H1 (cell line): Measurements from ENCODE around the gene MOGAT2. TPM values are rescaled to one million over a fixed set of nuclear protein-coding genes. Genes with fewer than 3 reads are reported as not detected.

Experiments
- CTCF ChIA-PET: fragments of 300-600 bp; sonication (Branson Sonifier 250); formaldehyde crosslinking; loops from one replicate; lab custom pipeline; 2021; ENCODE audit not compliant: partially characterized antibody; lab: Charles Lee
- POLR2A ChIA-PET: fragments of 300-600 bp; sonication (Branson Sonifier 250); formaldehyde crosslinking; loops from one replicate; lab custom pipeline; 2021; ENCODE audit warnings: inconsistent platforms; ENCODE audit not compliant: partially characterized antibody; lab: Charles Lee
- DNase-seq, 2 experiments: peaks; one replicate each; pipeline versions ENCODE4 v3.0.0 to v3.0.0-alpha.2; 2010 to 2022; ENCODE audit warnings: low spot score in 2 of 2, low read depth in 1 of 2, mixed read lengths in 1 of 2
- FAIRE-seq: peaks from 2 replicates; lab custom pipeline; 2011; peaks lifted over from hg19 to GRCh38; lab: Jason Lieb, UNC
- H2AFZ ChIP-seq: 2 replicates; pipeline ENCODE4 v1.8.1; 2012; ENCODE audit warnings: low read length, inconsistent platforms
- H2AK5ac ChIP-seq: 2 replicates; pipeline ENCODE4 v1.6.1; 2013; ENCODE audit warnings: low read depth, low read length
- H2BK120ac ChIP-seq: replicated peaks from 2 replicates; pipeline ENCODE3; 2013; ENCODE audit warnings: low read depth, low read length, inconsistent platforms
- H2BK12ac ChIP-seq: 2 replicates; pipeline ENCODE4 v1.6.1; 2013; ENCODE audit warnings: low read depth, low read length
- H2BK15ac ChIP-seq: 2 replicates; pipeline ENCODE4 v1.6.1; 2013; ENCODE audit warnings: low read length
- H2BK20ac ChIP-seq: 2 replicates; pipeline ENCODE4 v1.6.1; 2013; ENCODE audit warnings: low read length
- H2BK5ac ChIP-seq: 2 replicates; pipeline ENCODE4 v1.6.1; 2013; ENCODE audit warnings: low read depth, low read length
- H3K14ac ChIP-seq: 2 replicates; pipeline ENCODE4 v1.6.1; 2013; ENCODE audit warnings: inconsistent platforms; ENCODE audit not compliant: insufficient read length
- H3K18ac ChIP-seq: 2 replicates; pipeline ENCODE4 v1.6.1; 2013; ENCODE audit warnings: low read length; ENCODE audit errors: extremely low read depth
- H3K23ac ChIP-seq: 2 replicates; pipeline ENCODE4 v1.6.1; 2013; ENCODE audit warnings: inconsistent platforms; ENCODE audit not compliant: insufficient read length
- H3K23me2 ChIP-seq: 2 replicates; pipeline ENCODE4 v1.6.1; 2013; ENCODE audit warnings: low read depth, low read length
- H3K27ac ChIP-seq: 2 replicates; pipeline ENCODE4 v1.6.1; 2011; ENCODE audit warnings: low read depth, low read length, inconsistent platforms
- H3K27me3 ChIP-seq, 4 experiments: replicated peaks in 1 of 4; 1 replicate in 1 of 4; 2 replicates in 3 of 4; pipeline versions ENCODE4 v1.6.1 to v1.8.1; 2011 to 2013; ENCODE audit warnings: low read length in 3 of 4, mild to moderate bottlenecking in 3 of 4, inconsistent platforms in 2 of 4, mixed read lengths in 2 of 4, moderate library complexity in 1 of 4; ENCODE audit not compliant: control insufficient read depth in 3 of 4, insufficient read depth in 3 of 4; ENCODE audit errors: extremely low read depth in 1 of 4
- H3K36me3 ChIP-seq, 4 experiments: 2 replicates each; pipeline versions ENCODE4 v1.6.1 to v1.8.1; 2011 to 2013; ENCODE audit warnings: mild to moderate bottlenecking in 4 of 4, low read length in 3 of 4, moderate library complexity in 2 of 4, control low read depth in 1 of 4, inconsistent platforms in 1 of 4; ENCODE audit not compliant: insufficient read depth in 4 of 4, control insufficient read depth in 2 of 4
- H3K4ac ChIP-seq: replicated peaks from 2 replicates; pipeline ENCODE3; 2013; ENCODE audit warnings: low read length, low read depth, mixed read lengths, inconsistent platforms; ENCODE audit not compliant: insufficient read length
- H3K4me1 ChIP-seq, 4 experiments: replicated peaks in 1 of 4; 1 replicate in 1 of 4; 2 replicates in 3 of 4; pipeline versions ENCODE4 v1.6.1 to v1.8.1; 2011 to 2013; ENCODE audit warnings: low read length in 3 of 4, inconsistent platforms in 2 of 4, mixed read lengths in 1 of 4; ENCODE audit not compliant: insufficient read depth in 4 of 4, control insufficient read depth in 3 of 4
- H3K4me2 ChIP-seq, 2 experiments: 2 replicates each; pipeline versions ENCODE4 v1.6.1 to v1.8.1; 2011 to 2013; ENCODE audit warnings: low read depth in 2 of 2, low read length in 2 of 2, control low read depth in 1 of 2, inconsistent platforms in 1 of 2, mild to moderate bottlenecking in 1 of 2; ENCODE audit not compliant: insufficient read depth in 1 of 2
- H3K4me3 ChIP-seq, 4 experiments: fragments of 200-600, 300-600 bp in 1 of 4; sonication (generic), shearing (Covaris generic), sonication (Bioruptor Twin) in 1 of 4; 2 replicates each; pipeline versions ENCODE4 v1.5.1 to v1.8.1; 2011 to 2016; ENCODE audit warnings: low read length in 4 of 4, low read depth in 3 of 4, control low read depth in 2 of 4, inconsistent platforms in 2 of 4, mild to moderate bottlenecking in 2 of 4, mixed read lengths in 1 of 4, moderate library complexity in 1 of 4; ENCODE audit not compliant: insufficient read depth in 2 of 4; ENCODE audit errors: extremely low read depth in 1 of 4
- H3K56ac ChIP-seq: replicated peaks from 2 replicates; pipeline ENCODE3; 2013; ENCODE audit warnings: low read depth, mild to moderate bottlenecking, mixed read lengths, low read length, inconsistent platforms; ENCODE audit not compliant: insufficient read length
- H3K79me1 ChIP-seq: 2 replicates; pipeline ENCODE4 v1.6.1; 2013; ENCODE audit warnings: low read depth, low read length, control low read depth
- H3K79me2 ChIP-seq, 2 experiments: 2 replicates each; pipeline versions ENCODE4 v1.6.1 to v1.8.1; 2012 to 2013; ENCODE audit warnings: low read length in 2 of 2, mild to moderate bottlenecking in 2 of 2, inconsistent platforms in 1 of 2; ENCODE audit not compliant: insufficient read depth in 2 of 2, control insufficient read depth in 1 of 2
- H3K9ac ChIP-seq, 4 experiments: replicated peaks in 1 of 4; 1 replicate in 1 of 4; 2 replicates in 3 of 4; pipeline versions ENCODE4 v1.6.1 to v1.8.1; 2011 to 2013; ENCODE audit warnings: low read depth in 3 of 4, low read length in 3 of 4, control low read depth in 2 of 4, mild to moderate bottlenecking in 2 of 4, moderate library complexity in 2 of 4, inconsistent platforms in 1 of 4; ENCODE audit errors: extremely low read depth in 1 of 4
- H3K9me3 ChIP-seq, 2 experiments: 2 replicates each; pipeline versions ENCODE4 v1.6.1 to v1.8.1; 2012 to 2013; ENCODE audit warnings: mild to moderate bottlenecking in 2 of 2, moderate library complexity in 2 of 2, control low read depth in 1 of 2, inconsistent platforms in 1 of 2, low read depth in 1 of 2, low read length in 1 of 2, mixed read lengths in 1 of 2; ENCODE audit not compliant: insufficient read depth in 2 of 2
- H4K20me1 ChIP-seq, 2 experiments: replicated peaks in 1 of 2; 2 replicates each; pipeline versions ENCODE3 to v1.8.1; 2011 to 2013; ENCODE audit warnings: inconsistent platforms in 2 of 2, low read length in 2 of 2, mild to moderate bottlenecking in 1 of 2; ENCODE audit not compliant: insufficient read depth in 2 of 2, control insufficient read depth in 1 of 2
- H4K5ac ChIP-seq: 2 replicates; pipeline ENCODE4 v1.6.1; 2013; ENCODE audit warnings: low read length, low read depth, mixed read lengths, inconsistent platforms; ENCODE audit not compliant: insufficient read length
- H4K8ac ChIP-seq: 2 replicates; pipeline ENCODE4 v1.8.0; 2013; ENCODE audit warnings: mild to moderate bottlenecking, moderate library complexity, low read length, inconsistent platforms; ENCODE audit not compliant: insufficient read depth; ENCODE audit errors: extremely low read depth
- H4K91ac ChIP-seq: replicated peaks from 2 replicates; pipeline ENCODE3; 2013; ENCODE audit warnings: low read length, mixed read lengths, inconsistent platforms; ENCODE audit not compliant: insufficient read length
- BRCA1 ChIP-seq: IDR thresholded peaks from 2 replicates; pipeline ENCODE4 v1.6.1; 2012; ENCODE audit warnings: low read depth, low read length, improper control_type of control experiment
- CBX8 ChIP-seq: fragments of 300-800, 300-1000 bp; sonication (generic); IDR thresholded peaks from 2 replicates; pipeline ENCODE4 v1.7.1; 2016; ENCODE audit warnings: low read depth, low read length, borderline replicate concordance
- CHD1 ChIP-seq: IDR thresholded peaks from 2 replicates; pipeline ENCODE4 v1.6.1; 2012; ENCODE audit warnings: low read depth, low read length, improper control_type of control experiment
- CHD2 ChIP-seq: IDR thresholded peaks from 2 replicates; pipeline ENCODE4 v1.6.1; 2012; ENCODE audit warnings: low read length, improper control_type of control experiment
- GABPA ChIP-seq: IDR thresholded peaks from 2 replicates; pipeline ENCODE4 v1.6.1; 2011; ENCODE audit warnings: mild to moderate bottlenecking, low read length, moderate library complexity, borderline replicate concordance; ENCODE audit not compliant: insufficient read depth
- JUND ChIP-seq: IDR thresholded peaks from 2 replicates; pipeline ENCODE4 v1.6.1; 2011; ENCODE audit warnings: mild to moderate bottlenecking, improper control_type of control experiment, low read length
- KDM1A ChIP-seq: fragments of 200-600, 300-600 bp; sonication (generic); IDR thresholded peaks from 2 replicates; pipeline ENCODE4 v1.7.1; 2016; ENCODE audit warnings: mild to moderate bottlenecking, low read length, borderline replicate concordance
- POU5F1 ChIP-seq: IDR thresholded peaks from 2 replicates; pipeline ENCODE4 v1.6.1; 2011; ENCODE audit warnings: low read depth, mild to moderate bottlenecking, low read length, moderate library complexity
- RNF2 ChIP-seq: fragments of 200-900, 300-1000 bp; sonication (generic); IDR thresholded peaks from 2 replicates; pipeline ENCODE4 v1.7.1; 2016; ENCODE audit warnings: borderline replicate concordance, low read depth, mild to moderate bottlenecking, antibody characterized with exemption, low read length; ENCODE audit not compliant: poor library complexity, severe bottlenecking; ENCODE audit errors: missing control alignments
- SIN3A ChIP-seq, 2 experiments: IDR thresholded peaks in 1 of 2; conservative IDR thresholded peaks in 1 of 2; 2 replicates each; pipeline ENCODE4 v1.6.1; 2011 to 2012; ENCODE audit warnings: low read length in 2 of 2, improper control_type of control experiment in 1 of 2, low read depth in 1 of 2, mild to moderate bottlenecking in 1 of 2
- SIRT6 ChIP-seq: IDR thresholded peaks from one replicate; pipeline ENCODE4 v1.7.1; 2012; ENCODE audit warnings: low read length, inconsistent platforms
- SP1 ChIP-seq: IDR thresholded peaks from 2 replicates; pipeline ENCODE4 v1.6.1; 2011; ENCODE audit warnings: low read depth, low read length
- YY1 ChIP-seq: IDR thresholded peaks from 2 replicates; pipeline ENCODE4 v1.6.1; 2011; ENCODE audit warnings: low read depth, mild to moderate bottlenecking, low read length
- WGBS, 2 experiments: shearing (Covaris generic) in 1 of 2; methylation state at CpG; one replicate each; pipeline versions ENCODE4 v1.1.6 to v1.1.7; 2013 to 2015; ENCODE audit warnings: low lambda C conversion rate in 2 of 2, mixed read lengths in 2 of 2, inconsistent platforms in 1 of 2, low coverage in 1 of 2, missing lambda C conversion rate in 1 of 2; ENCODE audit not compliant: insufficient replicate concordance in 2 of 2, insufficient coverage in 1 of 2, insufficient read length in 1 of 2; ENCODE audit errors: extremely low coverage in 1 of 2, missing lambda C conversion rate in 1 of 2; 5-methylcytosine and 5-hydroxymethylcytosine counted together
- polyA plus RNA-seq, 7 experiments: library from polyadenylated mRNA; depleted of rRNA in 3 of 7; stranded (reverse) in 5 of 7; unstranded in 2 of 7; fragments of >200 nt in 5 of 7; fragments of 200-250 nt in 2 of 7; gene quantifications; 1 replicate in 5 of 7; 2 replicates in 1 of 7; 4 replicates in 1 of 7; pipeline versions ENCODE4 v1.2.1 to v1.2.3, GENCODE V29; 2011 to 2013; ENCODE audit warnings: missing spikeins in 2 of 7, mixed read lengths in 2 of 7
- total RNA-seq: library from RNA; stranded (reverse); fragmentation: NEBNext Ultra II Directional; extraction: Animal tissue kit (Norgen Biotek cat#: 25700); gene quantifications from 2 replicates; pipeline ENCODE4 v1.2.1, GENCODE V29; 2021

Gene MOGAT2
- total and polyA plus RNA-seq, 2 of the 8 experiments (the other 6 are each of a cell fraction or from before 2014, with no cell fraction given), result not detected

DNA sequence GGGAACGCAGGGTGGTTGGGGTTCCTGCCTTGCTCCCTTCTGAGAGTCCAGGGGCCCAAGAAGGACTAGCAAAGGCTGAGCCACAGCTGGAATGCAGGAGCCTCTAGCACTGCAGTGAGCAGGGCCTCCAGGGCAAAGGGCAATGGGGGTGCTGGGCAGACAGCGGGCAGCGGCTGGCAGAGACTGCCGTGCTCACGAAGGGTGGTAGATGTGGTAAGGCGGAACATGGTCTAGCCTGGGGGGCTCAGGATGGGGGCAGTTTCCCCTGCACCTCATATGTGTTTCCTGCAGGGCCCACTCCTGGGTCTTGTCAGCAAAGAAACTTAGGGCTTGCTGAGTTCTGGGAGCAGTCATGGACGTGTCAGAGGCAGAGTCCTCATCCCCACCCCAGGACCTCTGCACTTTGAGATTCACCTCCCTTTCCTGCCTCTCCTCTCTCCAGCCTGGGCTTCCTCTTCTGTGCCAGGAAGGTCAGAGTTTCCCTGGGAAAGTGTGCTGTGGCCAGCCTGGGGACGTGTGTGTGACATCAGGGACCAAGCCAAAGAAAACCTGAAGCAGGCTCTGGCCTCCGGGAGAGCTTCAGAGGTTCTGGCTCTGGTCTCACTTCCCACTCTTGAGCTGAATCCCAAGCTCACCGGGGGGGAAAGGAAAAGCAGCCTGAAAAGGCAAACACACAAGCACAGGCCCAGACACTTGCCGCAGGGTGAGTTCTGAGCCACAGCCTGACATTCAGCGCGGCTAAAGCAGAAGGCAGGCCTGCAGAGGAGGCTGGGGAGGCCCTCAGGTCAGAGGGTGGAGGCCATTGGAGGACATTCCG is 4.4 kb downstream of the MOGAT2 start:
- Histone ChIP-seq H4K8ac (peak overlapping the region; percentile 9; the same call in 1 of the 2 replicates), H3K4ac (no peak overlapping the region), H3K4me3 (no peak overlapping the region), H3K79me2 (no peaks in the 10 kb centered on the region), H3K36me3 (no peaks in the 10 kb centered on the region), H2BK15ac (no peak overlapping the region), H2AFZ (no peak overlapping the region), H3K23me2 (no peaks in the 10 kb centered on the region), H3K4me1 (peaks cover 0 to 3% (median 0%) of the 10 kb centered on the region in 4 experiments; a peak in 2 of 7 replicates), H2AK5ac (no peak overlapping the region), H3K9me3 (no peaks in the 10 kb centered on the region), H2BK120ac (no peak overlapping the region)
- POLR2A ChIA-PET, result no interaction called here
- DNase-seq, result no peak
- CTCF ChIA-PET, result interaction anchor here (0.6 to 2.8 kb wide), 26 partner anchors 8 to 1912 kb away, joined by 3 to 21 read pairs (median 4); no protein-coding TSS in a partner anchor
- TF ChIP-seq RNF2 (no peak), YY1 (no peak), BRCA1 (no peak), CBX8 (no peak), SP1 (no peak), KDM1A (no peak), POU5F1 (no peak), SIRT6 (no peak), GABPA (no peak), CHD1 (no peak), SIN3A (conservative IDR thresholded peaks at IDR 0.05 in 1 of 2, IDR thresholded peaks at IDR 0.05 in 1 of 2; ENCODE audit: low read depth in 1 of 2, low read length in 2 of 2) (no peak), CHD2 (no peak), JUND (no peak)
- TF ChIP-seq, all 59 proteins: peak for 0
- no peak overlapping the region for H2BK20ac ChIP-seq
- H4K5ac ChIP-seq, result no peak overlapping the region
- peaks cover 0 to 15% (median 2%) of the 10 kb centered on the region in 4 experiments; a peak in 4 of 7 replicates for H3K27me3 ChIP-seq
- no peak overlapping the region for H4K91ac ChIP-seq
- H3K56ac ChIP-seq, result no peak overlapping the region
- no peak overlapping the region for H3K27ac ChIP-seq
- no peak overlapping the region for H3K9ac ChIP-seq
- H2BK5ac ChIP-seq, result no peak overlapping the region
- peak overlapping the region; percentile 27; the same call in 1 of the 2 replicates for H2BK12ac ChIP-seq
- no peak overlapping the region for H3K4me2 ChIP-seq
- H3K79me1 ChIP-seq, result no peaks in the 10 kb centered on the region
- FAIRE-seq, result no peak
- 80% methylated on average over 14 of the region's 14 CpGs; no CpG with 5 or more reads in 1 of the 2 experiments for WGBS, 2 experiments
- H3K18ac ChIP-seq, result no peak overlapping the region
- no peak overlapping the region for H3K23ac ChIP-seq
- H4K20me1 ChIP-seq, result no peaks in the 10 kb centered on the region
- H3K14ac ChIP-seq, result no peak overlapping the region
